NCI-H128 (cell line): ENCODE data around the gene RTL10.

Experiments
- DNase-seq: peaks from one replicate; lab custom pipeline; 2025; ENCODE audit not compliant: unreplicated experiment; lab: John Stamatoyannopoulos, UW

RTL10 gene, protein sequence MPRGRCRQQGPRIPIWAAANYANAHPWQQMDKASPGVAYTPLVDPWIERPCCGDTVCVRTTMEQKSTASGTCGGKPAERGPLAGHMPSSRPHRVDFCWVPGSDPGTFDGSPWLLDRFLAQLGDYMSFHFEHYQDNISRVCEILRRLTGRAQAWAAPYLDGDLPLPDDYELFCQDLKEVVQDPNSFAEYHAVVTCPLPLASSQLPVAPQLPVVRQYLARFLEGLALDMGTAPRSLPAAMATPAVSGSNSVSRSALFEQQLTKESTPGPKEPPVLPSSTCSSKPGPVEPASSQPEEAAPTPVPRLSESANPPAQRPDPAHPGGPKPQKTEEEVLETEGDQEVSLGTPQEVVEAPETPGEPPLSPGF

DNA sequence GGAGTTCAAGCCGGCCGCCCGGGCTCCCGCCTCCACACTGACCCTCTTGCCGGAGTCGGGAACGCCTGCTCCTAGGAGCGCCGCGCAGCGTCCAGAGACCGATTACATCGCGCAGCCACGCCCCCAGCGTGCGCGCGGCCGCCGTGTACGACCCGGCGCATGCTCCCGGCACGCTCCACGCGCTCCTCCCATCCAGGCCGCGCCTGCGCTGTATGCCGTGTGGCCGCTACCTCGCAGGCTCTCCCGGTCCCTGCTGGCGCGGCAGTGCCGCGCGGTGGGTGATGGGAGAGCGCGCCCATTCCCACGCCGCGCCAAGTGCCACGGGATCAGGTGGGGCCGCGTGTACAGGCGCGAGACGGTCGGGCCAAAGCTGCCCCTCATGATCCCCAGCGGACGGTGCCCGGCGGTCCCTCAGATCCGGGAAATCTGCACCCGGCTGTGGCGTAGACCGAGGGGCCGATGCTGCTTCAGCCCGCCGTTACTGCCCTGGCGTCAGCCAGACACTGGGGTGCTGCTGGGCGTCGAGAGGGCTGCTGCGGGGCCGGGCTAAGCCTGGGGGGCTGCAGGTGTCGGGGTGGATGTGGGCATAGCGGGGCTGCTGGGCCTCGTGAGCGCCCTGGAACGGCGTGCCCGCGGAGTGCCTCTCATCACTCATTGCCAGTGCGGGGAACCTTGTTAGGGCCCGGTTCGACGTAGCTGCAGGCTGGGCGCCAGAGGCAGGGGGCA is at the start of gene RTL10, which contains the start of gene GNB1L:
TSS of gene RTL10 (minus strand) at position 97 of the 726 bp plus-strand sequence. CDS start 2,613 bp downstream, outside the sequence.
TSS of gene GNB1L (minus strand) at position 97 of the 726 bp plus-strand sequence. CDS start 33,519 bp downstream, outside the sequence.
- peak; percentile 75 for DNase-seq

DNA sequence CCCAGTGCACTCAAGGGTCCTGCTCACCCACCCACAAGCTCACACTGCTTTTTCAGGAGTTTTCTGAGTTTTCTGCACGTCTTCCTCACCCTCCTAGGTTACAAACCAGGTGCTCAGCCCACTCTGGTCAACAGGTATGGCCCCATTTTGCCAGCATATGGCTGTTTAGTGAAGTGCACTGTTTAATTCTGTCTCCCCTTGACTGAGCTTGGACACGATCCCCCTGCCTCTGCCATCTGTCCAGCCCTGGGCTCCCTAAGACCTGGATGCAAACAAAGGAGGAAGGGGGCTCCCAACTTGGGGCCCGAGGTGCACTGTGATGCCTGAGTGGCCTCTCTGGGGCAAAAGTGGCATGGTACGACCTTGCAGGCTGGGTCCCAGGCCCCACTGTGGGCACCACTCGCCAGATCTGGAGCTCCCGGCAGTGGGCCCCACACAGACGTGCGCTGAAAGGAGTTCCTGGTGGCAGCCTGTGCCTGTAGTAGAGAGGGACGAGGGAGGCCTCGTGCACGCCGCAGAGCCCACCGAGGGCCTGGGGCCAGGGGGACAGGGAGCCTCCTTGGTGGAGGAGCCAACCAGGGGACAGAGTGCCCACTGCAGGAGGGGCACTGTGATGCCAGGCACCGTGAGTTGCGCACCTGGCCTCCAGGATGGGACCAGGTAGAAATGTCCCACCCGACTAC is 49.6 kb upstream of the RTL10 start:
- DNase-seq, result no peak

- DNase-seq, result no peak
Observed at GRCh38 chr22:19903513-19903912, 48.8 kb upstream of the RTL10 start.

GRCh38 chr22:19903031-19903430 is 48.4 kb upstream of the RTL10 start:
- no peak for DNase-seq

GRCh38 chr22:19902245-19902715 is 47.6 kb upstream of the RTL10 start:
- DNase-seq, result no peak

GRCh38 chr22:19901577-19902244 is 47.0 kb upstream of the RTL10 start:
- no peak for DNase-seq

GRCh38 chr22:19900707-19901436 is 46.2 kb upstream of the RTL10 start:
- DNase-seq, result no peak

- DNase-seq, result no peak
Observed at GRCh38 chr22:19898831-19899567, 44.3 kb upstream of the RTL10 start.

- DNase-seq, result no peak
Observed at GRCh38 chr22:19898145-19898544, 43.5 kb upstream of the RTL10 start.

- no peak for DNase-seq
Observed at GRCh38 chr22:19897726-19898125, 43.1 kb upstream of the RTL10 start.

DNA sequence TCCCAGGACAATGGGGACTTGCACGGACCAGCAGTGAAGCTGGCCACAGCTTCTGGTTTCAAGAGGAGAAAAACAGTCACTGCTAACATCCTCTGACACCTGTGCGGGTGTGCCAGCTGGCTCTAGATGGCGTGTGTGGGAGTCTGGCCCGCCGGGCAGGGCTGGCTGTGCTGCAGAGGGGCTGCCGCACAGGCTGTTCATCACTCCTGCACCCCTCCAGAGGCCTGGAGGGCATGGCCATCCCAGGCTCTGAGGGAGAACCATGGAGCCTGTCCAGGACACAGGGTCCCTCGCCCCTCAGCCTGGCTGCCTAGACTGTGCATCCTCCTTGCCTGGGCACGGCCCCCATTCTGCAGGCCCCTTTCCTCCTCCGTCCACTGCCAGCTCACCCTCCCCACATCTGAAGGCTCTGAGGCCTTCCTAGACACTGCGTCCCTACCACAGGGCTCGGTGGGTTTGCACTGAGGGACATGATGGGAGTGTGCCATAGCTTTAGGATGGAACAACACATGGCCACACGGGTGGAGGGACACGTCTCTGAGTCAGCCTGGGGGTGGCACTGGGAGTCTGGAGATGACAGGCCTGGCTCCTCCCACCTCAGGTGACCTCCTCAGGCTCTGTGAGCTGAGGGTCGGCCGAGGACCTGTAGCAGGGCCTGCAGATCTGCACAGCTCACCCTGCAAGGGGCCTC is 42.1 kb upstream of the RTL10 start:
- DNase-seq, result no peak

- DNase-seq, result no peak
Observed at GRCh38 chr22:19895160-19895849, 40.6 kb upstream of the RTL10 start.

DNA sequence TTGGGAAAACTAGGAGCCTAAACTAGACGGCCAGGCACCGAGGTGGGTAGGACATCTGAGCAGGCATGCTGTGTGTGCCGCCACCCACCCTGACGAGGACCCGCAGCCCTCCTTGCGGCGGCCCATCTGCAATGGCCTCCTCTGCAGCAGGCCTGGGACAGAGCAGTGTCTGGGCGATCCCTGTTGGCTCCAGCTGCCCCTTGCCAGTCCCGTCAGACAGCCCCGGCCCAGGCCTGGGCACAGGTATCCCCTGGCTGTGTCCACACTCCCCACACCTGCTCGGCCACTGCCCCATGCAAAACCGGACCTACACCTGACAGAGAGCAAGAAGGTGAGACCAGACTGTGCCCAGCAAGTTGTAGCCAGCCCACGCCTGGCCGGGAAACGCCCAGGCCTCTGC is 38.7 kb upstream of the RTL10 start:
- no peak for DNase-seq

- DNase-seq, result no peak
Observed at GRCh38 chr22:19892925-19893324, 38.3 kb upstream of the RTL10 start.

GRCh38 chr22:19892257-19892879 is 37.7 kb upstream of the RTL10 start:
- DNase-seq, result no peak

DNA sequence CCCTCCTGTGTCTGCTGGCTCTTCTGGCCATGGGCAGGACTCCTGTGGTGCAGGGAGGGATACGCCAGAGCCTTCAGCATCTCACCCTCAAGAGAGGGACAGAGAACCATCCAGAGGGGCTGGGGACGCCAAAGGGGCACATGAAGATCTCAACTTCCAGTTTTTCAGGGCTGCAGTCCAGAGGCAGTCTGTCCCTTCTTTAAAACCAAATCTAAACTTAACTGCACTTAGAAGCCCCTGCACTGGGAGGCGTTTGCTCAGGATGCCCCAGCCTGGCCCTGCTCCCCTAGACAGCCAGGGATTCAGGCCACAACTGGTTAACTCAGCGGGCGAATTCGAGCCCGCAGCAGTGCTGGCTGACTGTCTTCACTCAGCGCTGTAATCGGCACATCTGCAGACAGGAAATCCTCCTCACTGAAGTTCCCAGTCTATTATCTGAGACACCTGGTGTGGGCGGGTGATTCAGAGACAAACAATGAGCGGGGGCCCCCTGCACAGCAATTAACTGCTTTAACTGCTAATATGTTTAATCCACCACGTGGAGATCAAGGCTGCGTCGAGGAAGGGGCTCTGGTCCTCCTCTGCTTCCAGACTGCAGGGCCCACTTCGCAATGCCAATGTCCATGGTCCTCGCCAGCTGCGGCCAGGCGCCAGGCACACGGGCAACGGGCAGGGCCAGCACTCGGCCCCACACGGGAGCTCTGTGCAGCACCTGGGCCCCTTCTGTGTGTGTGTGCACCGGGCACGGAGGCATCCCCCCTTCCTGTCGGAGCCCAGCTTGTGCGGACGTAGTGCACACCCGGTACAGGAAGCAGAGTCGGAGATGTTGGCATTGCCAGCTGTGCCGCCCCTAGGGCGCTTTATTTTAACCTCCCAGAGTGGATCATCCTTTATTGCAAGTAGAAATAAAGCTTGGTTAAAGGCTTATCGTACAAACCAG is 36.9 kb upstream of the RTL10 start:
- no peak for DNase-seq
